HG02884 (cell line): ENCODE measurements around the gene PRKAR2B.

ENCODE experiments used
- ATAC-seq: cut with Tn5 transposase; IDR thresholded peaks from one replicate; pipeline ENCODE4 v1.9.1; 2021; ENCODE audit warnings: mild to moderate bottlenecking, moderate library complexity; ENCODE audit not compliant: unreplicated experiment

Gene PRKAR2B

DNA sequence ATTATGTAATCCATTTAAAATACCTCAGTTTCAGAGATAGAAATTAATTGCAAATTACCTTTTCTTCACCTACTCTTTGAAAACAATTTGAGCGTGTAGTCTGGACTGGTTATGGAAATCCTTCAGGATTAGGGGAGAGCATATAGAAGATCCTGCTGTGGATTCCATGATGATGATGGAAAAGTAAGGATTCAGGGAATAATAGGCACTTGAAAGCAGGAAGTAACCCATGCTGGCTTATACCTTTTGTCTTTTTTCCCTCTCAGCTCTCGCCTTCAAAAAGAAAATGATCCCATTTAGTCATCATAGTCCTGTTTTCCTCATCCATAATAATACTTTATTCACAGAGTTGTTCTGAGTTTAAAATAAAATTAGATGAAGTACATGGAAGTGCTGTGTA lies 128.7 kb downstream of the PRKAR2B start:
- no peak for ATAC-seq

DNA sequence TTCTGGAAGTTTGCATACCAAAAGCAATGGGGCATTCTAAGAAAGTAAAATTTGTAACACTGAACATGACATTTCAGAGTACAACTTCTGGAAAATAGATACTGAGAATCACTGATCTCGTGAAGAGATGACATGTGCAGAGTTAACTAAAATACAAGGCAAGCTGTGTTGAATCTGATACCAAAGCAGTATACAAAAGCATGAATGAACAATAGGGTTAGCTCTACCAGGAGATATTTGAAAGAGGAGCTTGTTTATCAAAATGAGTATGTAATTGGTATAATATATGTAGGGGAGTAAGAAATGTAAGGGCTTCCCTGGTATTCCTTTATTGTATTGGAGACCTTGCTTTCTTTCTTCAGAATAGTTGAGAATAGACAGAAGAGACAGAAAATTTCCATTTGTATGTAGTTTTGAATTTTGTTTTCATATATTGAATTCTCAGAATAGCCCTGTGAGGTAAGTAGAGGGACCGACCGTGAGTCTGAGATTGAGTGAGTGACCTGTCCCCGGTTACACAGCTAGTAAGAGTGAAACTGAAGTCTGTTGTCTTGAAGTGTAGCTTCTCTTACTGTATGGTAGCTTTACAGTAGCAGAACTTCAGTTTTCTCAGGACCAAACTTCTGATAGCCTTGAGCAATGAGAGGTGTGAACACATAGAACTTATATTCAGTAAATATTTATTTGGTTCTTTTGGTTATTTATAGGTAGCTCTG lies 129.3 kb downstream of the PRKAR2B start:
- peak; percentile 66 for ATAC-seq

- no peak for ATAC-seq
These were observed 135.0 kb downstream of the PRKAR2B start for GRCh38 chr7:107179326-107180164.

- no peak for ATAC-seq
These were observed 135.9 kb downstream of the PRKAR2B start for GRCh38 chr7:107180378-107180777.

DNA sequence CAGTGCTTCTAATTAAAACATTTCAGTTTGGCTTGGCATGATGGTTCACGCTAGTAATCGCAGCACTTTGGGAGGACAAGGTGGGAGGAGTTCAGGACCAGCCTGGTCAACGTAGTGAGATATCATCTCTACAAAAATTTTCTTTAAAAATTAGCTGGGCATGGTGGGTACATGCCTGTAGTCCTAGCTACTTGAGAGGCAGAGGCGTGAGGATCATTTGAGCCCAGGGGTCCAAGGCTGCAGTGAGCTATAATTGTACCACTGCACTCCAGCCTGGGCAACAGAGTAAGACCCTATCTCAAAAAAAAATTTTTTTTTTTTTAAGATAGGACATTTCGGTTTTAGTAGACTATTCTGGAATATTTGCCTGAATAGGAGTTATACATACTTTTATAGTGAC lies 136.7 kb downstream of the PRKAR2B start:
- ATAC-seq = no peak

- ATAC-seq = no peak
These were observed 141.2 kb downstream of the PRKAR2B start for GRCh38 chr7:107185716-107186115.

GRCh38 chr7:107186240-107186639 lies 141.7 kb downstream of the PRKAR2B start:
- ATAC-seq = no peak

DNA sequence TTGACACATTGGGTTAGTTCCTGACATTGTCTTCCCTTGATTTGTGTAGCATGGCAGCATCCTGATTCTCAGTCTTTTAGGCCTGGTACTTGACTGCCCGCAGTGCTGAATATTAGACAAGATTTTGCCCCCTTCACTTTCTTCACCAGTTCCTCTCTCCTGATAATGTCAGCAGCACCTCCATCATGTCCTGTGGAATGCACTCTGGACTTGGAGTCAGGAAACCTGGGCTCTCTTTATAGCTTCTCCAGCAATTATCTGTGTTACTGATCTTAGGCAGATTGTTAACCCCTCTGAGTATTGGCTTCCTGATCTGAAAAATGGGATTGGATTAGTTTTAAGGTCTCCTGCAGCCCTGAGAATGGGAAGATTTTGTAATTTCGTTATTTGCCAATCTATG lies 143.3 kb downstream of the PRKAR2B start:
- ATAC-seq = no peak

DNA sequence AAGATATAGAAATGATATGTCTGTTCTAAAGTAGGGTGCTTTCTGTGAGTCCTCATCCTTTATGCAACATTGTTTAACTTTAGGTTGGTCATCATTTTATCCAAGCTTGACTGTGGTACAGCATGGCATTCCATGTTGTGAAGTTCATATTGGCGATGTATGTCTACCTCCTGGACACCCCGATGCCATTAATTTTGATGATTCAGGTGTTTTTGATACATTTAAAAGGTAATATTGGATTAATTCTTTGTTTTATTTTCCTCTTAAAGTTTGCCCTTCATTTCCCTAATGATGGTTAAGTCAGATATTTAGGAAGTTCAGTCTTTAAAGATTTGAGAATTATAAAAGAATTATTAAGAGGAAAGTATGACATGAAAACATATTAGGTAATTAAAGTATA lies 145.6 kb downstream of the PRKAR2B start:
- no peak for ATAC-seq

DNA sequence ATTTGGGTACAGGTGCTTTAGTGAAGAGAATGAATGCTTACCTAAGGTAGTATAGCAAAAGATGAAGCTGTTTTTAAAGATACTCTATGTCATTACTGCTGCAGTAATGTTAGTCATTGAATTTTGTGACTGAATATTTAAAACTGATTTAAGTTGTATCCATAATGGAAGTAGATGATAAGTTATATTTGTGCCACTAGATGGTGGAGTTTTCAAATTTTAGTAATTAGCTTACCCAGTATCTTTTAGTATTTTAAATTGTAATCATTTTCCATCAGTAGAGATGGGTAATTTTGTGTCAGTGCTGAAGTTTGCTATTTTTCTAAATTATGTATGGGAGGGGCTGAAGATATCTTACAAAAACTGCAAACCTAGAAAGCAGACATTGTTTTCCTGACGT lies 149.5 kb downstream of the PRKAR2B start:
- ATAC-seq = no peak

DNA sequence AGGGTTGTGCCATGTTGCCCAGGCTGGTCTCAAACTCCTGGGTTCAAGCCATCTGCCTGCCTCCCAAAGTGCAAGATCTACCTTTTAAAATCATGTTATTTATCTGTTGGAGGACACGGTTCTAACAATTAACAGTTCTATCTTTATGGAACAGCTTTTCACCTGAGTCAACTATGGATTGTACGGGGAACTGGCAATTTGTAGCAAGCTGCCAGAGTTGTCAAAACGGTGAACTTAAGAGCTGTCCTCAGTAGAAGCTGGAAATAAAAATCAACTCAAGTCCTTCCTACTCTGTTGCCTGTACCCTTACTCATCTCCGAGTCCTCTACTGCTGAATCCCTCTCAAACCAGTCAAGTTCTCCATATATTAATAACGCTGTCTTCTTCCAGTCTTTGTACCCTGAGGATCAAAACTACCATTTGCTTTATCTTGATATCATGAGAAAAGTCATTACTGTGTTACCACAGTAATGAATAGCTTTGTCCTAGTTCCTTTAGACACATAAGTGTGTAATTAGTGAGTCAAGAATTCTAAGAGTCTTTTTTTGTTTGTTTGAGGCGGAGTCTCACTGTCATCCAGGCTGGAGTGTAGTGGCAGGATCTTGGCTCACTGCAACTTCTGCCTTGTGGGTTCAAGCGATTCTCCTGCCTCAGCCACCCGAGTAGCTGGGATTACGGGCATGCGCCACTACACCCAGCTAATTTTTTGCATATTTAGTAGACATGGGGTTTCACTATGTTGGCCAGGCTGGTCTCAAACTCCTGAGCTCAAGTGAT lies 152.5 kb downstream of the PRKAR2B start:
- no peak for ATAC-seq

DNA sequence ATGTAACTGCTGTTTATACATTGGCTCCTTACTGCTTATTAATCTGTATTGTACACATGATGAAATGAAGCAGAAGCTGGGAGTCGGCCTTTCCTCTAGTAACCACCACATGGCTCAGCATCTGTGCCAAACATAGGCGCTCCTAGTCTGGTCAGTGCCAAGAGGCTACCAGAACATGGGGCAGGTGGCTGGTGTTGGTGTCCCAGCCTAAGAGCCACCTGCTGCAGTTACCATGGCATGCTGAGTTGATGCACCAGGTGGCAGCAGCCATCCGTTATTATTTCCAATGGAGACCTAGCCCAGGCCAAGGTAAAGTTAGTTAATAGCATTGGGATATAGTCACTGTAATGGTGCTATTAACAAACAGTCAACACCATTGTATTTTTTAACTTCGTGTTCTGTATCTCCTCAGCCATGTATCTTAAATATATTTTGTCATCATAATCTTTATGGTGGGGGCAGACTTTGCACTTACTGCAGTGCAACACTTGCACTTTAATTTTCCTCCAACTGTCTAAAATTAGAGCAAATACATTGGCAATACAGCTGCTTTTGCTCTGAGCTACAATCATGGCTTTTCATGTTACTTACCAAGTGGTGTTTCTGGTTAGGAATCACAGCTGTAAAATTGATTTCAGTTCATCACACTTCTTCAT lies 157.4 kb downstream of the PRKAR2B start:
- ATAC-seq = no peak

GRCh38 chr7:107203607-107204006 lies 159.1 kb downstream of the PRKAR2B start:
- ATAC-seq = no peak

GRCh38 chr7:107206136-107206535 lies 161.6 kb downstream of the PRKAR2B start:
- no peak for ATAC-seq

GRCh38 chr7:107206706-107207105 lies 162.2 kb downstream of the PRKAR2B start:
- no peak for ATAC-seq

GRCh38 chr7:107207459-107207858 lies 163.0 kb downstream of the PRKAR2B start:
- no peak for ATAC-seq

- no peak for ATAC-seq
These were observed 163.6 kb downstream of the PRKAR2B start for GRCh38 chr7:107208024-107208521.

- no peak for ATAC-seq
These were observed 164.1 kb downstream of the PRKAR2B start for GRCh38 chr7:107208563-107208962.

GRCh38 chr7:107209565-107209964 lies 165.1 kb downstream of the PRKAR2B start:
- no peak for ATAC-seq

DNA sequence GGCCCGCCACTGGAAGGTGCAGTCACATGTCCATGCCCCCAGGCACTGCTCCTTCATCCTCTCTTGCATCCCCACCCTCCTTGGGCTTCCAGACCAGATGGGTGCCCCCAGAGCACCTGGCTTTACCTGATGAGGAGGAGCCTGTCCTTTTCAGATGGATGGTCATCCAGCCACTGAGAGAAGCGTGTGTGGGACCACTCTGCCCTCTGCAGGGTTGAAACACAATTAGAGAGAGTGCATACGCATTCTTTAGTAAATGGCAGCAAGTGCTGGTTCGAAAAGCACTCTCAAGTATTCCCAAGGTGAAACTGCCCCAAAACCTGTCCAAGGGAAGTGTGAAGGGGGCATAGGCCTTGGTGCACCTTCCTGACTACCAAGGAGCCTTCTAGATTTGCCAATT lies 165.9 kb downstream of the PRKAR2B start:
- ATAC-seq = no peak
